ENCODE measurements around the gene PPM1L. TPM values are rescaled to one million over a fixed set of nuclear protein-coding genes. Genes with fewer than 3 reads are reported as not detected.

The PPM1L gene
- total RNA-seq, 1 donor from 2014 or later = 63.2 TPM

Other genes with a start within 250 kb of the PPM1L start
- gene KPNA4, start 190.7 kb upstream of the PPM1L start, total RNA-seq = 36.3 TPM
- not detected for gene ARL14, start 79.1 kb upstream of the PPM1L start, total RNA-seq